Skin of body (tissue), 2 donors: Measurements from ENCODE around the gene CLCN1. TPM values are rescaled to one million over a fixed set of nuclear protein-coding genes. Genes with fewer than 3 reads are reported as not detected.

Experiments
- DNase-seq: peaks from one replicate; lab custom pipeline; 2025; lab: John Stamatoyannopoulos, UW
- total RNA-seq: library from RNA; depleted of rRNA; stranded (reverse); fragments of >200 nt; gene quantifications from one replicate; pipeline ENCODE4 v1.2.3, GENCODE V29; 2014

Gene CLCN1
- total RNA-seq, 1 donor from 2014 or later = 0.20 TPM

GRCh38 chr7:143292876-143293275 is 23.0 kb upstream of the CLCN1 start:
- DNase-seq = no peak

- DNase-seq = no peak
Measured at GRCh38 chr7:143295870-143296269, 20.0 kb upstream of the CLCN1 start.

DNA sequence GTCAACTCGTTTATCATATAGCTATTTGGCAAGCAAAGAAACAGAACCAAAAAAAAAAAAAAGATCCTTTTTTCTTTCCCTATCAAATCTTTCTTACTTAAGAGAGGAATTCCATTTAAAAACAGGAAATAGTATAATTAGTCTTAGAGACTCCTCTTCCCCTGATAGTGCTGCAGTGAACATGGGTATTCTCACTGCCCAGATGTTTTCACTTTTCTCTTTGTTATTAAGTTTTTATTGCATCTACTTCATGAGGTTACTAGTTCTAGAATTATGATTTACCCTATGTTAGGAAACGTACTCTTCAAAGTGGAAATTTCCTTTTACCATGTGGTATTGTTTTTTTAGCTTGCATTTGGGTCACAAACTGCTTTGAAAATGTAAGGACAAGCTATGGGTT is 19.2 kb upstream of the CLCN1 start:
- no peak for DNase-seq

DNA sequence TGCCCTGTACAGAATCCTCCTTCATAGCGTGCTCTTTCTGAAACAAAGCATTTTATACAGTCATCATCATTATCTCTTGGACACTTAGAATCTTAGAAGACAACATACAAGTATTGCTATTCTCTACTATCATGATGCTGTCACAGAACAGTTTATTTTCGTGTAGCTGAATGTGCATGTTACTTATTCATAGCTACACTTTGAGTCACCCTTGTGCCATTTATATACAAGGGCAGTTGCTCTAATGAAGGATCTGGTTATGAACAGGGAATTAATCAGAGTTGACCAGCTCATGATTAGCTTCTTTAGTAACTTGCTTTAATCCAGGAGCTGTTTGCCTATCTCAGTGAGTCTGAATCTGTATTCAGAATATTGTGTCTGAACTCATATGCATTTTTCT is 16.6 kb upstream of the CLCN1 start:
- no peak for DNase-seq

DNA sequence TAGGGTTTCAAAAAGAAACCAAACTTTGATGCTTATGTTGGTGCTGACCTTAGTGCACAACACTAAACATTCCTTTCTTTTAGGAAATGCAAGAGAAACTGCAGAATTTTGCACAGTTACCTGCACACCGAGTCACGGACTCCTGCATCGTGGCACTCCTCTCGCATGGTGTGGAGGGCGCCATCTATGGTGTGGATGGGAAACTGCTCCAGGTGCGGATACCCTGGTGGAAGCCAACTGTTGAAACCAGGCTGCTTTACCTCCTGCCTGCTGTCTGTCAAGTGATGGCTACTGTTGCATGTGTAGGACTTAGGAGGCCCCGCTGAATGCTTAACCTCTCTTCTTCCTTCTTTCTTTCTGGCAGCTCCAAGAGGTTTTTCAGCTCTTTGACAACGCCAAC is 16.1 kb upstream of the CLCN1 start:
- no peak for DNase-seq

DNA sequence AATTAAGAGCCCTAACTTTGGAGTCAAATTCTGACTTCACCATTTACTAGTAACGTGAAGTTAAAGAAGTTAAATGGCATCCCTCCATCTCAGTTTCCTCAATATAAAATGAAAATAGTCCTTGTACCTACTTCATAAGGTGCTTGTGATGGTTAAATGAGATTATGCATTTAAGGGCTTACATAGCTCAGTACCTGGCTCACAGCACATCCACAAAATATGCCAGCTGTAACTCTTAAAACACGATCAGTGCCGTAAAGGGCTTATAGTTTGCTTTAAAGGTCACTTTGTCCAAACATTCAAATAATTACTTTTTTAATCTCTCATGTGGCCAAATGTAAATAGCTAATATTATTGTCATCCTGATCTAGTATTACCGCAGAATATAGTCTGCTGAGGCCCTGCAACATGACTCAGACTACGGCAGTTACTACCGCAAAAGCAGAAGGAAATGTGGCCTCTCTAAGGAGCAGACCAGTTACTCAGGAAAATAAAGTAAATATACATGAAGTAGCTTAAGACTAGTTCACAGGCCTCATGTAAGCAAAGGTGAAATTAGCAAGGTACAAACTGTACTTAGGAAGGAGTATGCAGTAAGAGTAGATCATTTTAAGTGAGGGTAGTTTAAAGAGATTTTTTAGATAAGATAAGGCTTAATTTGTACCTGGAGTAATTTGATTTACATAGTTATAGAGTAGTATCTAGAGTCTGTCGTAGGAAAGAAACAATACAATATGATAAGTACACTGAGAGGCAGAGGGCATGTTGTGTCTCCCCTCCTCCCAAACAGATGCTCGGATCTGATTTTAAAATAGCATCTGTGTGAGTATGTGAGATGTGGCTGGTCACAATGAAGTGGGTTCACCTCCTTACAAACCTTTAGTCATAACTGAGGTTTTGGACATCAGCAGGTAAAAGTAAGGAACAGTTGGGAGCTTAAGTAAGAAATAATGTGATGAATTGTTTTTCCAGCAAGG is 14.7 kb upstream of the CLCN1 start:
- no peak for DNase-seq

DNA sequence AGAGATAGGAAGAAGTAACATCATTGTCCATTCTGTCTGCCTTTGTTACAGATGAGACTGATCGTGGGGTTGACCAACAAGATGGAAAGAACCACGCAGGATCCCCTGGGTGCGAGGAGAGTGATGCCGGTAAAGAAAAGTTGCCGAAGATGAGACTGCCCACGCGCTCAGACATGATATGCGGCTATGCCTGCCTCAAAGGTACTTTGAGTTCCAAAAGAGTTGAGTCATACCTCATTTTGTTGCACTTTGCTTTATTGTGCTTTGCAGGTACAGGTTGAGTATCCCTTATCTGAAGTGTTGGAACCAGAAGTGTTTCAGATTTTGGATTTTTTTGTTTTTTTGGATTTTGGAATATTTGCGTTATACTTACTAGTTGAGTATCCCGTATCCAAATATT is 12.2 kb upstream of the CLCN1 start:
- no peak for DNase-seq

DNA sequence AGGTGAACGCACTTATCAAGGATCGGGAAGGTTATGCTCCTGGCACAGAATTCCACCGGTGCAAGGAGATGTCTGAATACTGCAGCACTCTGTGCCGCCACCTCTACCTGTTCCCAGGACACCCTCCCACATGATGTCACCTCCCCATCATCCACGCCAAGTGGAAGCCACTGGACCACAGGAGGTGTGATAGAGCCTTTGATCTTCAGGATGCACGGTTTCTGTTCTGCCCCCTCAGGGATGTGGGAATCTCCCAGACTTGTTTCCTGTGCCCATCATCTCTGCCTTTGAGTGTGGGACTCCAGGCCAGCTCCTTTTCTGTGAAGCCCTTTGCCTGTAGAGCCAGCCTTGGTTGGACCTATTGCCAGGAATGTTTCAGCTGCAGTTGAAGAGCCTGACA is 11.0 kb upstream of the CLCN1 start:
- no peak for DNase-seq

GRCh38 chr7:143305423-143306070 is 10.4 kb upstream of the CLCN1 start:
- DNase-seq = no peak

DNA sequence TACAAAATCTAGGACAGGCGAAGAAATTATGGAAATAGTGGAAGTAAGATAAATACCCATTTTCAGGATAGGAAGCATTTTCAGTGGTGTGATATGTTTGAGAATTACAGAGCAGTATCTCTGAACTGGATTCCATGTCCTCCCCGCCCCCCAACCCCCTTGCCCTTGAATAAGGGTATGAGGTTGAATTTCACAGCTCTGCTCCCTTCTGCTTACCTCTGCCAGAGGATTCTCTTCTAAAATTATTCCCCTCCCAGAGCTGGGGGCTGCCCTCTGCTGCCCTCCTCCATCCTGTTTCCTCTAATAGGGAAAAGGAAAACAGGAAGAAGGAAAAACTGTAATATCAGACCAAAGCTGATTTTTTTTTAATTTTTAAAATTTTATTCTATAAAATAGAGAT is 7.3 kb upstream of the CLCN1 start:
- DNase-seq = no peak

DNA sequence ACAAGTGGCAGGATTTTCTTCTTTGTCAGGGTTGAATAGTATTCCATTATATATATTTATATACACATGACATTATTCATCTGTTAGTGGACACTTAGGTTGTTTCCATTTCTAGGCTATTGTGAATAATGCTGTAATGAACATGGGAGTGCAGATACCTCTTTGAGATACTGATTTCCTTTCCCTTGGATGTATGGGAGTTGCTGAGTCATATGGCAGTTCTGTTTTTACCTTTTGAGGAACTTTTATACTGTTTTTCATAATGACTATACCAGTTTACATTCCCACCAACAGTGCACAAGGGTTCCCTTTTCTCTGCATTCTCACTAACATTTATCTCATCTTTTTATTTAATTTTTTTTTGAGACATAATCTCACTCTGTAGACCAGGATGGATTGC is 1.8 kb upstream of the CLCN1 start:
- DNase-seq = no peak

GRCh38 chr7:143316492-143316891 is 581 bp downstream of the CLCN1 start:
- no peak for DNase-seq

DNA sequence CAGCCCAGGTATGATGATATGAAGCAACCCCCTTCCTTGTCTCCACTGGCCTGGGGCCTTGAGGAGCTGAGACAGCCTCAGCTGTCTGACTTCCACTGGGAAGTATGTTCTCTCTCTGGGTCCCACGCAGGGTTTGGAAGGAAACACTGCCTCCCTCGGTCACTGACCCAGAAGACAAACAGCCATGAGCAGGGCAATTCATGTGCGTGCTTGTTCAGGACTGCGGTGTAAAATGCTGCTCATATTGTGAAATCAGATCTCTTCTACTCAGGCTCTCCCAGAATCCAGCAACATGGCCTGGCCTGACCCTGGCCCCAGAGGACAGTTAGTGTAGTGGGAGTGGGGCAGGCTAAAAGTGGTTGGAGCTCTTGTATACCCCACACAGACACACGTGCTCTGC is 2.8 kb downstream of the CLCN1 start:
- DNase-seq = no peak

GRCh38 chr7:143320620-143321019 is 4.7 kb downstream of the CLCN1 start:
- DNase-seq = no peak

DNA sequence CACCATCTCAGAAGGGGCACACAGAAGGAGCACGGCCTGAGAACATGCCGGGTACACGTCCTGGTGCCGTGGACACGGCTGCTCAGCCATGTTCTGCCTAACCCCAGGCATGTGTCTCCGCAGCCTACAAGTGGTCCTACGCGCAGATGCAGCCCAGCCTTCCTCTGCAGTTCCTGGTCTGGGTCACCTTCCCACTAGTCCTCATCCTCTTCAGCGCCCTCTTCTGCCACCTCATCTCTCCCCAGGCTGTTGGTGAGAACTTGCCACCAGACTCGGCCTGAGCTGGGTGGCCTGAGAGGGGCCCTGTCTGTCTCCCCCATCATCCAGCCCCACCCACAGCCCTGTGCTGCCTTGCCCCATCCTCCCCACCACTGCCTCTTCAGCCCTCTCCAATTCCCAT is 5.3 kb downstream of the CLCN1 start:
- no peak for DNase-seq

DNA sequence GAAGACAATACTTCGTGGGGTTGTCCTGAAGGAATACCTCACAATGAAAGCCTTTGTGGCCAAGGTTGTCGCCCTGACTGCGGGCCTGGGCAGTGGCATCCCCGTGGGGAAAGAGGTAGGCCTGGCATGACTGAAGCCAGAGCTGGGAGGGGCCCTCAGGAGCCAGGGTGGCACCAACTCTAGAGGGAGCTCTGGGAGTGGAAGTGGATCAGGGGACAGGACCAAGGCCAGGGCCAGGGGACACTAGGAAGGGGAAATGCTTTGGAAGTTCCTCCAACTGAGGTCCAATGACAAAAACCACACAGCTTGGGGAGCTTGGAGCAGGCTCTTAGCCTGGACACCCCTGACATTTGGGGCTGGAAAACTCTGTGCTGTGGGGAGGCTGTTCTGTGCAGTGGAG is 5.8 kb downstream of the CLCN1 start:
- no peak for DNase-seq

DNA sequence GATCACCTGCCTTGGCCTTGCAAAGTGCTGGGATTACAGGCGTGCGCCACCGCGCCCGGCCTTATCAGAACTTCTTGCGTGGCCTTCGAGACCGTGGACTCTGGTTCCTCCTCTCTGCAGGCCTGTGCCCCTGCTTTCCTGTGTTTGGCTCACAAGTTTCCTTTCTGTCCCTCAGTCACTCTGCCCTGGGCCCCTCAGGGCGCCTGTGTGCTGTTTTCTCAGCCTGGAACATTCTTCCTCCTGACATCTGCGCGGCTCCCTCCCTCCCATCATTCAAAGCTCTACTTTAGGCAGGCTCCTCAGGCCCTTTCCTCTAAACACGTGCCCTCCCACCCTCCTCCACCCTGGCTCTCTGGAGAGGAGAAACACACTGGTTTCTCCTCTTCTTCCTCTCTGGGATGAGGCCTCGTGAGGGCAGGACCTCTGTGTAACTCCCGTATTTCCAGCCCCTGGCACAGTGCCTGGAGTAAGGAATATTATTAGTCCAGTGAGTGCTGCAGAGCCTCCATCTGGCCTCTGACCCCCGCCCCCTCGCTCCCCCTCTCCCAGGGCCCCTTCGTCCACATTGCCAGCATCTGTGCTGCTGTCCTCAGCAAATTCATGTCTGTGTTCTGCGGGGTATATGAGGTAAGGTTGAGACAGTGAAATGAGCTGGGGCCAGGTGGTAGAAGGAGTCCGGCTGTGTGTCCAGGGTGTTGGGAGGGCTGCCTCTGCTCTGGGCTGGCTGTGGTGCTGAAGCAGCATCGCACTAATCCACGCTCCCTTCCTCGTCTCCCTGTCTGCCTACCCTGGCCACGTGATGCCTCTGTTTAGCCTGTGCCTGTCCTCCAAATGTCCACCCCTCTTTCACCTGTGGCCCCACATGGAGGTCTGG is 7.1 kb downstream of the CLCN1 start:
- no peak for DNase-seq

- no peak for DNase-seq
Measured at GRCh38 chr7:143323653-143324052, 7.7 kb downstream of the CLCN1 start.

GRCh38 chr7:143325240-143325639 is 9.3 kb downstream of the CLCN1 start:
- DNase-seq = no peak

DNA sequence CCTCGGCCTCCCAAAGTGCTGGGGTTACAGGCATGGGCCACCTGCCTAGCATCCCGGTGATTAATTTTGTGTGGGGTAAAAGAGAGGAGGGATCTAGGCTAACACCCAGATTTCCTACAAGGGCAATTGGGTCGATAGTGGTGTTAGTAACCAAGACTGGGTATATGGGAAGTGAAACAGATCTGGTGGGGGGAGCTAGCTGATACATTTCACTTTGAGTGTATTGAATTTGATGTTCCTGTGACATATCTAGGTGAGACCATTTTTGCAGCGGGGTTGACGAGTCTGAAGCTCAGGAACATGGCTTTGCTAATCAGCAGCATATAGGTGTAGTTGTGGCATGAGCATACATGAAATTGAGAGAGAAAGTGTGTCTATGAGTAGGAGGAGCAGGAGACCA is 12.0 kb downstream of the CLCN1 start:
- no peak for DNase-seq

- DNase-seq = no peak
Measured at GRCh38 chr7:143329471-143330170, 13.7 kb downstream of the CLCN1 start.
